Right lobe of liver (tissue), 6 donors: ENCODE data around the gene SCMH1. TPM values are rescaled to one million over a fixed set of nuclear protein-coding genes. Genes with fewer than 3 reads are reported as not detected.
A peak's percentile ranks its signal among the peaks of the same experiment; 100 is the strongest.

Source experiments
- ATAC-seq, 4 donors: fragments of 200-7000 bp; cut with Tn5 transposase; one replicate each; pipeline ENCODE4 v1.9.1; 2020; ENCODE audit warnings: mild to moderate bottlenecking in 4 of 4, moderate library complexity in 4 of 4
- DNase-seq, 3 donors: peaks; one replicate each; pipeline ENCODE4 v3.0.0-alpha.2; 2020
- H3K27ac ChIP-seq, 3 donors: fragments of 200-600 bp; one replicate each; pipeline ENCODE4 v1.8.0; 2022
- H3K27me3 ChIP-seq, 2 donors: fragments of 200-600 bp; one replicate each; pipeline ENCODE4 v1.8.0; 2022
- H3K36me3 ChIP-seq, 4 donors: fragments of 200-600 bp; sonication (generic) in 1 of 4; one replicate each; pipeline versions ENCODE4 v1.5.1 to v1.8.0; 2017 to 2022; ENCODE audit warnings: control low read depth in 1 of 4
- H3K4me1 ChIP-seq, 4 donors: fragments of 200-600 bp; sonication (generic) in 1 of 4; one replicate each; pipeline versions ENCODE4 v1.5.1 to v1.8.0; 2017 to 2022; ENCODE audit warnings: control low read depth in 1 of 4
- H3K4me3 ChIP-seq, 3 donors: fragments of 200-600 bp; one replicate each; pipeline ENCODE4 v1.8.0; 2022
- H3K9me3 ChIP-seq, 4 donors: fragments of 200-600 bp; sonication (generic) in 1 of 4; one replicate each; pipeline versions ENCODE4 v1.5.1 to v1.8.0; 2017 to 2022; ENCODE audit warnings: control low read depth in 1 of 4
- CTCF ChIP-seq, 4 donors: fragments of 200-600 bp in 3 of 4; fragments of 450-650 bp in 1 of 4; IDR thresholded peaks; one replicate each; pipeline versions ENCODE4 v1.5.1 to v1.8.0; 2016 to 2022; ENCODE audit warnings: antibody characterized with exemption in 4 of 4, mild to moderate bottlenecking in 2 of 4
- POLR2A ChIP-seq: fragments of 450-650 bp; IDR thresholded peaks from one replicate; pipeline ENCODE4 v1.6.1; 2017; ENCODE audit warnings: antibody characterized with exemption, mild to moderate bottlenecking
- WGBS: methylation state at CpG from one replicate; pipeline ENCODE4 v1.1.6; 2018; ENCODE audit warnings: low coverage, low lambda C conversion rate; ENCODE audit not compliant: insufficient coverage; ENCODE audit errors: missing lambda C conversion rate; 5-methylcytosine and 5-hydroxymethylcytosine counted together
- intact Hi-C, 2 donors: fragments of 100-400 bp; cut with DNase I; formaldehyde crosslinking; loops; one replicate each; pipeline versions ENCODE4 v1.11.2 to v1.14.1; 2022
- total RNA-seq, 6 experiments: library from RNA; depleted of rRNA in 2 of 6; stranded (reverse); fragments of >200 nt in 2 of 6; fragmentation: NEBNext Ultra II Directional in 3 of 6; extraction: Animal tissue kit (Norgen Biotek cat#: 25700) in 3 of 6; gene quantifications; one replicate each; pipeline versions ENCODE4 v1.1.0 to v1.2.4, GENCODE V29; 2016 to 2023
- donor health status: DM: no; HTN: yes; CAD: no.
- donor health status: DM: no; HTN: no; CAD: no.
- donor health status: DM: no; HTN: no; CAD: no.
- donor health status: DM: no; HTN: yes; CAD: no.
- donor health status: DM: no; HTN: yes; CAD: no.

SCMH1 gene
- total RNA-seq, 6 experiments from 2014 or later, result 6.6 to 16.9 (median 13.1) TPM

DNA sequence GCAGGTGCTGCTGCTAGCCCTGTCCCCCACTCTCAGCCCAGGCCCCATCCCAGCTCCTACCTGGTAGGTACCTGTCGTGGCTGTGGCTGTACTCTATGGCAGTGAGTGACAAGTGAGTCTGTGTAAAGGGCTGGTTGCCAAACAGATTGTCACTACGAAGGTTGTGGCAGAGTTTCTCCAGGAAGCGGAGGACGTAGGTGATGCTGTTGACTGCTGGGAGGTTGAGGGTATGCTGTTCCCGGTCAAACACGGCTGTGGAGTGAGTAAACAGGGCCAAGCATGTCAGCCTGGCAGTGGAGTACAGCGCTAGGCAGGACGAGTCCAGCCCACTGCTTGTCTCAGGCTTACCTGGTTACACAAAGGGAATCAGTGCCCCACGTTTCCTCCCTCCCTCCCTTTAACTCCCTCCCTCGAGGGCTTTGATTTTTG is 195.7 kb downstream of the SCMH1 start:
- Histone ChIP-seq H3K27ac (peak overlapping the region; percentile 60 to 68 (median 63)), H3K4me1 (peaks cover 0 to 59% (median 13%) of the 10 kb centered on the region in 4 donors), H3K36me3 (peaks cover 0 to under 1% (median 0%) of the 10 kb centered on the region in 4 donors), H3K9me3 (no peaks in the 10 kb centered on the region), H3K4me3 (no peak overlapping the region), H3K27me3 (no peaks in the 10 kb centered on the region)
- ATAC-seq (peak; percentile 52 to 69 (median 67)), DNase-seq (peak in 2 of 3 donors; percentile 51 to 56)
- intact Hi-C loops, result no loop called here
- no peak for TF ChIP-seq CTCF (IDR thresholded peaks at IDR 0.05)
- no peak for TF ChIP-seq POLR2A
- WGBS, result 49% methylated on average over 4 of the region's 10 CpGs

DNA sequence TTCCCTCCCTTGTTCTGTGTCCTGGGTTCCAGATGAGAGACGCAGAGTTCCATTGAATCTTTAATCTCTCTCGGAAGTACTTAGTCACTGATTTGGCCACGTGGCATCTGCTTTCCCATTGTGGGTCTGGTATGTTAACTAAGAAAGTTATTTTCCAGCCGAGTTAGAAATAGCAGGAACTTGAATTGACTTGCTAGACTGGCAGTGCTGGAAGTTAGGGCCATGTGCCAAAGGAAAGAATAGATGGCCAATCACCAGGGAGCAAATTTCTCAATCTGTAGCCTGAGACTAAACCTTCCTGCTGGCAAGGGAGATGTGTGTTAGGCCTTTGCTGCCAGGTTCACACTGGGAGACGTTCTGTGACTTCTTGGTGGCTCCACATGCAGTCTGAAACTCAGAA is 196.4 kb downstream of the SCMH1 start:
- 47% methylated on average over 5 of the region's 5 CpGs for WGBS
- intact Hi-C loops, result no loop called here
- H3K4me1 ChIP-seq, result peaks cover 0 to 59% (median 13%) of the 10 kb centered on the region in 4 donors
- TF ChIP-seq POLR2A, result peak; percentile 9
- no peak for TF ChIP-seq CTCF (IDR thresholded peaks at IDR 0.05)
- H3K27me3 ChIP-seq, result no peaks in the 10 kb centered on the region
- DNase-seq (peak in 1 of 3 donors; percentile 79), ATAC-seq (peak; percentile 58 to 77 (median 71))
- no peaks in the 10 kb centered on the region for H3K9me3 ChIP-seq
- peaks cover 0 to 4% (median 0%) of the 10 kb centered on the region in 4 donors for H3K36me3 ChIP-seq
- H3K4me3 ChIP-seq, result no peak overlapping the region
- H3K27ac ChIP-seq, result peak overlapping the region; percentile 54 to 68 (median 63)

DNA sequence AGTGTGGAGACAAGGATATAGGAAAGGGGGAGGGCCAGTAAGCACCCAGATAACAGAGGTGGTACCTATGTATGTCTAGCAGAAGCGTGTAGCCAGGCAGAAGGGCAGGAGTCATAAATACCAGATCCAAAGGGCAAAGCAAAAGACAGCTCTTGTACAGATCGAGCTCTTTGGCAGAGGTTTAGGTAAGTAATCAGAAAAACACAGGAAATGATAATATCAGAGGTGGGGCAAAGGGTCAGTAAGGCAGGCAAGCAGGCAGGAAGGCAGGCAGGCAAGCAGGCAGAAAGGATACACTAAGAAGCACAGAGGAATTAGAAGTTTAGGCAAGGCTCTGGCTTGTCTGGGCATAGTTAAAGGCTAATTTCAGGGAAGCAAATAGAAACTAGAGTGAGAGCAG is 197.9 kb downstream of the SCMH1 start:
- Histone ChIP-seq H3K36me3 (peaks cover 0 to 10% (median 1%) of the 10 kb centered on the region in 4 donors), H3K27ac (peak overlapping the region; percentile 52 to 68 (median 54)), H3K4me1 (peaks cover 0 to 59% (median 13%) of the 10 kb centered on the region in 4 donors), H3K27me3 (no peaks in the 10 kb centered on the region), H3K9me3 (no peaks in the 10 kb centered on the region), H3K4me3 (no peak overlapping the region)
- 16% methylated on average over 2 of the region's 2 CpGs for WGBS
- ATAC-seq, result peak; percentile 68 to 80 (median 73)
- peak in 1 of 3 donors; percentile 49 for DNase-seq
- TF ChIP-seq CTCF (IDR thresholded peaks at IDR 0.05), result no peak
- TF ChIP-seq POLR2A, result peak; percentile 68
- intact Hi-C loops, result no loop called here

- no peaks in the 10 kb centered on the region for H3K27me3 ChIP-seq
- no peak overlapping the region for H3K4me3 ChIP-seq
- peaks cover 0 to 48% (median 13%) of the 10 kb centered on the region in 4 donors for H3K4me1 ChIP-seq
- peak in 1 of 4 donors; percentile 15 for ATAC-seq
- TF ChIP-seq POLR2A, result no peak
- TF ChIP-seq CTCF (IDR thresholded peaks at IDR 0.05), result no peak
- peaks cover 0 to 20% (median 1%) of the 10 kb centered on the region in 4 donors for H3K36me3 ChIP-seq
- H3K27ac ChIP-seq, result no peak overlapping the region
- DNase-seq, result no peak
- WGBS, result 83% methylated on average over 2 of the region's 3 CpGs
- intact Hi-C loops, result no loop called here
- H3K9me3 ChIP-seq, result no peaks in the 10 kb centered on the region
Measured at GRCh38 chr1:41041614-41042270, 200.4 kb downstream of the SCMH1 start.
